SKM-1 (cell line): Measurements from ENCODE around the gene TTC28.

Experiments
- DNase-seq: peaks from one replicate; lab custom pipeline; 2025; ENCODE audit not compliant: unreplicated experiment; lab: John Stamatoyannopoulos, UW

TTC28 gene

GRCh38 chr22:28412109-28412508 lies 267.5 kb downstream of the TTC28 start:
- no peak for DNase-seq

GRCh38 chr22:28411125-28411524 lies 268.5 kb downstream of the TTC28 start:
- DNase-seq, result no peak

- no peak for DNase-seq
These were observed 269.4 kb downstream of the TTC28 start for GRCh38 chr22:28410050-28410816.

GRCh38 chr22:28408709-28409108 lies 270.9 kb downstream of the TTC28 start:
- no peak for DNase-seq

- DNase-seq, result no peak
These were observed 272.0 kb downstream of the TTC28 start for GRCh38 chr22:28407645-28408044.

- DNase-seq, result no peak
These were observed 273.4 kb downstream of the TTC28 start for GRCh38 chr22:28406246-28406645.

- DNase-seq, result no peak
These were observed 274.1 kb downstream of the TTC28 start for GRCh38 chr22:28405588-28405987.

- no peak for DNase-seq
These were observed 277.1 kb downstream of the TTC28 start for GRCh38 chr22:28402539-28402938.

- no peak for DNase-seq
These were observed 277.6 kb downstream of the TTC28 start for GRCh38 chr22:28402060-28402459.

- DNase-seq, result no peak
These were observed 280.7 kb downstream of the TTC28 start for GRCh38 chr22:28398981-28399380.

GRCh38 chr22:28398355-28398754 lies 281.3 kb downstream of the TTC28 start:
- DNase-seq, result no peak

- no peak for DNase-seq
These were observed 282.3 kb downstream of the TTC28 start for GRCh38 chr22:28397306-28397705.

- DNase-seq, result no peak
These were observed 283.5 kb downstream of the TTC28 start for GRCh38 chr22:28395920-28396753.

- no peak for DNase-seq
These were observed 284.1 kb downstream of the TTC28 start for GRCh38 chr22:28395520-28395919.

- no peak for DNase-seq
These were observed 285.0 kb downstream of the TTC28 start for GRCh38 chr22:28394513-28395110.

- DNase-seq, result no peak
These were observed 298.0 kb downstream of the TTC28 start for GRCh38 chr22:28381429-28382167.

- no peak for DNase-seq
These were observed 299.7 kb downstream of the TTC28 start for GRCh38 chr22:28379951-28380350.

GRCh38 chr22:28379075-28379779 lies 300.4 kb downstream of the TTC28 start:
- no peak for DNase-seq

- DNase-seq, result no peak
These were observed 303.7 kb downstream of the TTC28 start for GRCh38 chr22:28375761-28376534.

- no peak for DNase-seq
These were observed 305.8 kb downstream of the TTC28 start for GRCh38 chr22:28373831-28374230.
